OCI-LY7 (cell line): ENCODE measurements around the gene ZSCAN30. TPM values are rescaled to one million over a fixed set of nuclear protein-coding genes. Genes with fewer than 3 reads are reported as not detected.

Source experiments
- BruUV-seq: library from RNA; stranded (reverse); fragments of 400-500 nt; replicated peaks from 2 replicates; lab custom pipeline; 2021; lab: Mats Ljungman, UMichigan
- CTCF ChIA-PET: fragments of 300-600 bp; sonication (Branson Sonifier 250); formaldehyde crosslinking; loops from one replicate; lab custom pipeline; 2022; ENCODE audit warnings: antibody characterized with exemption; ENCODE audit not compliant: unreplicated experiment; lab: Charles Lee
- POLR2A ChIA-PET: fragments of 300-600 bp; sonication (Branson Sonifier 250); formaldehyde crosslinking; loops from one replicate; lab custom pipeline; 2022; ENCODE audit warnings: antibody characterized with exemption; lab: Charles Lee
- DNase-seq: peaks from one replicate; pipeline ENCODE4 v3.0.0-alpha.2; 2015; ENCODE audit warnings: low spot score
- H2AFZ ChIP-seq: fragments of 200-600 bp; sonication (generic), shearing (Covaris generic); 2 replicates; pipeline ENCODE4 v1.6.1; 2014; ENCODE audit warnings: mild to moderate bottlenecking, antibody characterized with exemption, low read length, moderate library complexity
- H3K27ac ChIP-seq: fragments of 200-600 bp; sonication (generic); 2 replicates; pipeline ENCODE4 v1.5.1; 2014; ENCODE audit warnings: mixed run types, low read depth, mild to moderate bottlenecking, moderate library complexity, low read length, inconsistent platforms; ENCODE audit not compliant: poor library complexity, severe bottlenecking
- H3K36me3 ChIP-seq: fragments of 200-600 bp; sonication (generic); 2 replicates; pipeline ENCODE4 v1.6.1; 2014; ENCODE audit warnings: mild to moderate bottlenecking, antibody characterized with exemption, low read length, moderate library complexity, mixed read lengths; ENCODE audit not compliant: insufficient read depth
- H3K4me1 ChIP-seq: fragments of 200-600 bp; sonication (generic); 2 replicates; pipeline ENCODE4 v1.5.1; 2014; ENCODE audit warnings: mild to moderate bottlenecking, low read length; ENCODE audit not compliant: insufficient read depth, poor library complexity, severe bottlenecking
- H3K4me2 ChIP-seq: fragments of 200-600 bp; sonication (generic); 2 replicates; pipeline ENCODE4 v1.6.1; 2014; ENCODE audit warnings: mild to moderate bottlenecking, low read length
- H3K4me3 ChIP-seq: fragments of 200-600 bp; sonication (generic); 2 replicates; pipeline ENCODE4 v1.5.1; 2014; ENCODE audit warnings: mild to moderate bottlenecking, low read depth, low read length; ENCODE audit not compliant: poor library complexity, severe bottlenecking
- H3K79me2 ChIP-seq: fragments of 200-600 bp; sonication (generic); 2 replicates; pipeline ENCODE4 v1.6.1; 2016; ENCODE audit warnings: low read depth, mild to moderate bottlenecking, low read length, moderate library complexity, mixed read lengths; ENCODE audit not compliant: insufficient read depth
- H3K9me2 ChIP-seq: fragments of 200-600 bp; sonication (generic); 2 replicates; pipeline ENCODE4 v1.6.1; 2016; ENCODE audit warnings: mild to moderate bottlenecking, low read length, mixed read lengths; ENCODE audit not compliant: insufficient read depth
- H3K9me3 ChIP-seq: fragments of 200-600 bp; sonication (generic); 2 replicates; pipeline ENCODE4 v1.6.1; 2014; ENCODE audit warnings: mild to moderate bottlenecking, mixed run types, low read length, mixed read lengths
- H4K20me1 ChIP-seq: fragments of 200-600 bp; sonication (generic); 2 replicates; pipeline ENCODE4 v1.6.1; 2014; ENCODE audit warnings: mild to moderate bottlenecking, antibody characterized with exemption, low read length, moderate library complexity, mixed read lengths; ENCODE audit not compliant: insufficient read depth
- EZH2phosphoT487 ChIP-seq: fragments of 200-600 bp; sonication (generic); IDR thresholded peaks from 2 replicates; pipeline ENCODE4 v1.6.1; 2018; ENCODE audit warnings: low read depth, borderline replicate concordance, mild to moderate bottlenecking, mixed run types, antibody characterized with exemption, low read length, moderate library complexity, mixed read lengths
- intact Hi-C: fragments of 100-400 bp; cut with micrococcal nuclease; formaldehyde crosslinking; loops from one replicate; pipeline ENCODE4 v1.10.0; 2022; ENCODE audit not compliant: unreplicated experiment
- total RNA-seq, 2 experiments: library from RNA; depleted of rRNA in 1 of 2; stranded (reverse); fragments of >200 nt in 1 of 2; shearing (Covaris generic) in 1 of 2; gene quantifications; 2 replicates each; pipeline ENCODE4 v1.2.3, GENCODE V29; 2014 to 2022
- TF ChIP-seq, protein P1 (sequence below): fragments of 200-600 bp; sonication (generic); conservative IDR thresholded peaks from 2 replicates; pipeline ENCODE4 v1.5.1; 2014; ENCODE audit warnings: mild to moderate bottlenecking, antibody characterized with exemption, low read length, moderate library complexity, mixed read lengths

ZSCAN30 gene
- total RNA-seq, 2 experiments from 2014 or later, result 4.3 to 7.6 TPM

DNA sequence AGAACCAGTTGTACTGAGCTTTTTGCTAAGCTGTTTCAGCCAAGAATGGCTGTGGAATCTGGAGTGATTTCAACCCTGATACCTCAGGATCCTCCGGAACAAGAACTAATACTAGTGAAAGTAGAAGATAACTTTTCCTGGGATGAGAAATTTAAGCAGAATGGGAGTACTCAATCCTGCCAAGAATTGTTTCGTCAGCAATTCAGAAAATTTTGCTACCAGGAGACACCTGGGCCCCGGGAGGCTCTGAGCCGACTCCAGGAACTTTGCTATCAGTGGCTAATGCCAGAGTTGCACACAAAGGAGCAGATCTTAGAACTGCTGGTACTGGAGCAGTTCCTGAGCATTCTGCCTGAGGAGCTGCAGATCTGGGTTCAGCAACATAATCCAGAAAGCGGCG lies 47.6 kb downstream of the ZSCAN30 start:
- Histone ChIP-seq H4K20me1 (no peaks in the 10 kb centered on the region), H3K4me2 (peak overlapping the region; percentile 74), H3K9me2 (no peaks in the 10 kb centered on the region), H3K79me2 (peaks cover 13% of the 10 kb centered on the region; the same call in 1 of the 2 replicates), H3K9me3 (peaks cover 18% of the 10 kb centered on the region), H3K27ac (no peak overlapping the region), H3K4me1 (peaks cover 5% of the 10 kb centered on the region), H2AFZ (no peak overlapping the region), H3K36me3 (peaks cover 56% of the 10 kb centered on the region), H3K4me3 (no peak overlapping the region)
- POLR2A ChIA-PET, result interaction anchor here (0.7 to 1.0 kb wide), 2 partner anchors 20 to 48 kb away, joined by 3 read pairs; no protein-coding TSS in a partner anchor
- BruUV-seq, result no TSS peak
- TF ChIP-seq EZH2phosphoT487, result no peak
- TF ChIP-seq, protein P1, sequence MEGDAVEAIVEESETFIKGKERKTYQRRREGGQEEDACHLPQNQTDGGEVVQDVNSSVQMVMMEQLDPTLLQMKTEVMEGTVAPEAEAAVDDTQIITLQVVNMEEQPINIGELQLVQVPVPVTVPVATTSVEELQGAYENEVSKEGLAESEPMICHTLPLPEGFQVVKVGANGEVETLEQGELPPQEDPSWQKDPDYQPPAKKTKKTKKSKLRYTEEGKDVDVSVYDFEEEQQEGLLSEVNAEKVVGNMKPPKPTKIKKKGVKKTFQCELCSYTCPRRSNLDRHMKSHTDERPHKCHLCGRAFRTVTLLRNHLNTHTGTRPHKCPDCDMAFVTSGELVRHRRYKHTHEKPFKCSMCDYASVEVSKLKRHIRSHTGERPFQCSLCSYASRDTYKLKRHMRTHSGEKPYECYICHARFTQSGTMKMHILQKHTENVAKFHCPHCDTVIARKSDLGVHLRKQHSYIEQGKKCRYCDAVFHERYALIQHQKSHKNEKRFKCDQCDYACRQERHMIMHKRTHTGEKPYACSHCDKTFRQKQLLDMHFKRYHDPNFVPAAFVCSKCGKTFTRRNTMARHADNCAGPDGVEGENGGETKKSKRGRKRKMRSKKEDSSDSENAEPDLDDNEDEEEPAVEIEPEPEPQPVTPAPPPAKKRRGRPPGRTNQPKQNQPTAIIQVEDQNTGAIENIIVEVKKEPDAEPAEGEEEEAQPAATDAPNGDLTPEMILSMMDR, result no peak
- CTCF ChIA-PET, result no interaction called here
- DNase-seq, result no peak
- intact Hi-C loops, result loop anchor here (5.0 kb wide), 2 partner anchors 50 to 100 kb away; partner anchors contain the start of genes ZNF24 and ZSCAN30

DNA sequence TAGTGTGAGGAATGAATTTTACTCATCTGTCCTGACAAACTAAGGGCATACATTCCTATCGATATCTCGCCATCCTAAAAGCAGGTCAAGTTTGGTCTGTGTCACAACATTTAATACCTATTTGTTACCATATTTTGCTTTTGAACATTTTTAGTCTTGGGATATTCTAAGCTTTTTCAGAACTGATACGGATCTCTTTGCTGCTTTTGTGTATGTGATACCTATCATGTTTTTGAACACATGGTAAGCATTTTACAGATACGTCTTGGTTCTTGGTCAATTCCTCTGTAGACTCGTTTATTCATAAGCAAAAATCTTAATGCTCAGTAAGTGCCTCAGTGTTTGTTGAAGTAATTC lies 48.6 kb downstream of the ZSCAN30 start:
- Histone ChIP-seq H3K36me3 (peaks cover 46% of the 10 kb centered on the region), H3K9me2 (no peaks in the 10 kb centered on the region), H3K4me1 (peaks cover 5% of the 10 kb centered on the region), H3K27ac (peak overlapping the region; percentile 59), H3K4me2 (peak overlapping the region; percentile 74), H3K4me3 (peak overlapping the region; percentile 92), H3K9me3 (peaks cover 11% of the 10 kb centered on the region), H3K79me2 (peaks cover 13% of the 10 kb centered on the region; the same call in 1 of the 2 replicates), H4K20me1 (no peaks in the 10 kb centered on the region), H2AFZ (peak overlapping the region; percentile 86; the same call in 1 of the 2 replicates)
- intact Hi-C loops, result loop anchor here (2.0 to 5.0 kb wide), 3 partner anchors 51 to 211 kb away; partner anchors contain the start of genes ZNF24 and ZSCAN30
- BruUV-seq, result TSS peak; percentile 86
- TF ChIP-seq EZH2phosphoT487, result no peak
- TF ChIP-seq, protein P1, result no peak
- peak; percentile 5 for DNase-seq
- CTCF ChIA-PET, result no interaction called here
- POLR2A ChIA-PET, result interaction anchor here (1.0 kb wide), 1 partner anchor 21 kb away, joined by 3 read pairs; no protein-coding TSS in a partner anchor
